Mesendoderm (in vitro differentiated cells): ENCODE results near the gene RGCC.
"Not testable (repeated sequence)": the region's sequence is repeated elsewhere in the genome, so short reads cannot be mapped to it uniquely, and the experiment has no call there.

Source experiments
- DNase-seq: peaks from one replicate; pipeline ENCODE4 v3.0.0; 2013
- H2AK5ac ChIP-seq: 2 replicates; pipeline ENCODE4 v1.6.1; 2013; ENCODE audit warnings: low read length, inconsistent platforms
- H2BK120ac ChIP-seq: 2 replicates; pipeline ENCODE4 v1.6.1; 2013; ENCODE audit warnings: low read depth, mild to moderate bottlenecking, low read length, moderate library complexity, mixed read lengths
- H2BK15ac ChIP-seq: replicated peaks from 2 replicates; pipeline ENCODE4 v1.6.1; 2013; ENCODE audit warnings: low read depth, mild to moderate bottlenecking, moderate library complexity
- H2BK5ac ChIP-seq: 2 replicates; pipeline ENCODE4 v1.6.1; 2013; ENCODE audit warnings: low read length, inconsistent platforms
- H3K18ac ChIP-seq: 2 replicates; pipeline ENCODE4 v1.6.1; 2013; ENCODE audit warnings: mild to moderate bottlenecking, low read length, mixed read lengths
- H3K23ac ChIP-seq: one replicate; pipeline ENCODE4 v1.6.1; 2013; ENCODE audit warnings: low read length
- H3K27ac ChIP-seq: 2 replicates; pipeline ENCODE4 v1.5.1; 2013; ENCODE audit warnings: low read depth, mild to moderate bottlenecking, inconsistent platforms, low read length, moderate library complexity
- H3K27me3 ChIP-seq: 2 replicates; pipeline ENCODE4 v1.6.1; 2013; ENCODE audit warnings: low read length, control low read depth, mild to moderate bottlenecking, inconsistent platforms; ENCODE audit not compliant: insufficient read depth, poor library complexity
- H3K36me3 ChIP-seq: 2 replicates; pipeline ENCODE4 v1.6.1; 2013; ENCODE audit warnings: low read length, inconsistent platforms; ENCODE audit not compliant: control insufficient read depth, insufficient read depth
- H3K4ac ChIP-seq: one replicate; pipeline ENCODE4 v1.6.1; 2013; ENCODE audit warnings: low read depth, mild to moderate bottlenecking, low read length, moderate library complexity
- H3K4me1 ChIP-seq: 2 replicates; pipeline ENCODE4 v1.6.1; 2013; ENCODE audit warnings: low read depth, low read length, inconsistent platforms; ENCODE audit not compliant: control insufficient read depth
- H3K4me2 ChIP-seq: 2 replicates; pipeline ENCODE4 v1.6.1; 2013; ENCODE audit warnings: low read length
- H3K4me3 ChIP-seq: 2 replicates; pipeline ENCODE4 v1.5.1; 2013; ENCODE audit warnings: mild to moderate bottlenecking, low read length
- H3K56ac ChIP-seq: one replicate; pipeline ENCODE4 v1.6.1; 2013; ENCODE audit warnings: low read length
- H3K79me1 ChIP-seq: 2 replicates; pipeline ENCODE4 v1.6.1; 2013; ENCODE audit warnings: low read length, inconsistent platforms
- H3K79me2 ChIP-seq: 2 replicates; pipeline ENCODE4 v1.6.1; 2013; ENCODE audit warnings: mild to moderate bottlenecking, low read length; ENCODE audit not compliant: control insufficient read depth, insufficient read depth
- H3K9ac ChIP-seq: 2 replicates; pipeline ENCODE4 v1.6.1; 2013; ENCODE audit warnings: low read length, inconsistent platforms
- H4K5ac ChIP-seq: one replicate; pipeline ENCODE4 v1.6.1; 2013; ENCODE audit warnings: low read length
- H4K8ac ChIP-seq: one replicate; pipeline ENCODE4 v1.6.1; 2013; ENCODE audit warnings: low read depth, mild to moderate bottlenecking, control low read depth, low read length, moderate library complexity
- WGBS: extraction: QIAGEN DNeasy Blood & Tissue Kit; methylation state at CpG from one replicate; pipeline ENCODE4 v1.1.7; 2013; ENCODE audit warnings: low lambda C conversion rate, missing lambda C conversion rate; ENCODE audit not compliant: insufficient coverage; ENCODE audit errors: extremely low coverage; 5-methylcytosine and 5-hydroxymethylcytosine counted together

The RGCC gene

GRCh38 chr13:41420146-41420545 is 37.2 kb upstream of the RGCC start:
- no peak overlapping the region for H2BK5ac ChIP-seq
- no peaks in the 10 kb centered on the region for H3K36me3 ChIP-seq
- H4K5ac ChIP-seq = no peak overlapping the region
- H3K79me2 ChIP-seq = no peaks in the 10 kb centered on the region
- no peaks in the 10 kb centered on the region for H3K79me1 ChIP-seq
- no peak overlapping the region for H2BK15ac ChIP-seq
- H3K4me3 ChIP-seq = no peak overlapping the region
- H2BK120ac ChIP-seq = no peak overlapping the region
- H4K8ac ChIP-seq = no peak overlapping the region
- H3K27ac ChIP-seq = no peak overlapping the region
- no peak overlapping the region for H2AK5ac ChIP-seq
- no peak overlapping the region for H3K4me2 ChIP-seq
- no peaks in the 10 kb centered on the region for H3K27me3 ChIP-seq
- DNase-seq = no peak
- H3K18ac ChIP-seq = no peak overlapping the region
- no peak overlapping the region for H3K56ac ChIP-seq
- H3K4ac ChIP-seq = no peak overlapping the region
- no peak overlapping the region for H3K23ac ChIP-seq
- H3K9ac ChIP-seq = no peak overlapping the region
- H3K4me1 ChIP-seq = no peaks in the 10 kb centered on the region
- no CpG with 5 or more reads among the region's 4 CpGs for WGBS

DNA sequence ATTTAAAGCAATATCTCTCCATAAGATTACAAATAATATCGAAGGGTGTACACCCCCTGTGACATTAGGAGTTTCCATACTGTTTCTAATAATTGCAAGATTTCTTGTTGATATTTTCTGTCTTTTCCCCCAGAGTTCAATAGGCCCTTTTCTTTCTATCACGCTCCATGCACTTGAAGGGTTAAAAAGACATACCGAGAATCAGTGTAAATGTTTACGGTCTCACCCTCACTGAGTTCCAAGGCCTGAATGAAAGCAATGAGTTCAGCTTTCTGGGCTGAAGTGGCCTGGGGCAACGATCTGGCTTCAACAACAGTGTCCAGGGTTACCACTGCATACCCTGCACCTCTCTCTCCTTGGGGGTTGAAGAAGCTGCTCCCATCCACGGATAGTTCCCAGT is 36.0 kb upstream of the RGCC start:
- not testable (repeated sequence) for H2BK120ac ChIP-seq, H3K27ac ChIP-seq

DNA sequence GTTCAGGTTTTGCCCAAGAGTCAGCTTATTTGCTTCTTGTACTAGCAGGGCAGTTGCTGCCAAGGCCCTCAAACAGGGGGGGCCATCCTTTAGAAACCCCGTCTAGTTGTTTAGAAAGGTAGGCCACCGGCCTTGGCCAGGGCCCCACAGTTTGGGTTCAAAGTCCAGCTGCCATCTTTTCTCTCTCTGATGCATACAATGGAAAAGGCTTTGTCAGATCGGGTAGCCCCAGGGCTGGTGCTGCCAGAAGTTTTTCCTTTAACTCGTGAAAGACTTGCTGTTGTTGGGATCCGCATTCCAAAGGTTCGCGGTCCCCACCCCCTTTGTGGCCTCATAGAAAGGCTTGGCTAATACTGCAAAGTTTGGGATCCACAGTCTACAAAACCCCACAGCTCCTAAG is 35.4 kb upstream of the RGCC start:
- not testable (repeated sequence) for H3K4me3 ChIP-seq
- WGBS = no CpG with 5 or more reads among the region's 7 CpGs

More for the DNA sequence above, 36.0 kb upstream of the RGCC start:
- H3K4ac ChIP-seq, H2BK15ac ChIP-seq, H2AK5ac ChIP-seq, H3K79me1 ChIP-seq, H3K4me1 ChIP-seq, H3K36me3 ChIP-seq, H3K4me3 ChIP-seq, H3K79me2 ChIP-seq, H3K27me3 ChIP-seq, H4K5ac ChIP-seq, H2BK5ac ChIP-seq, H3K23ac ChIP-seq, H4K8ac ChIP-seq, H3K4me2 ChIP-seq, H3K56ac ChIP-seq, H3K18ac ChIP-seq, H3K9ac ChIP-seq: not testable (repeated sequence)
- peak; percentile 27 for DNase-seq
- no CpG with 5 or more reads among the region's 6 CpGs for WGBS

GRCh38 chr13:41423259-41423658 is 34.1 kb upstream of the RGCC start:
- H3K27me3 ChIP-seq, H2BK120ac ChIP-seq, H3K56ac ChIP-seq, H4K8ac ChIP-seq, H3K79me1 ChIP-seq, H2BK5ac ChIP-seq, H3K79me2 ChIP-seq, H3K18ac ChIP-seq, H3K9ac ChIP-seq, H4K5ac ChIP-seq, H2BK15ac ChIP-seq, H3K4me1 ChIP-seq, H3K27ac ChIP-seq, H3K4me3 ChIP-seq, H2AK5ac ChIP-seq, DNase-seq, H3K4ac ChIP-seq, H3K23ac ChIP-seq, H3K4me2 ChIP-seq, H3K36me3 ChIP-seq: not testable (repeated sequence)
- no CpG with 5 or more reads among the region's 13 CpGs for WGBS

More for the DNA sequence above, 35.4 kb upstream of the RGCC start:
- not testable (repeated sequence) for H3K27me3 ChIP-seq, H3K79me2 ChIP-seq, H3K56ac ChIP-seq, H4K8ac ChIP-seq, H3K4ac ChIP-seq, H2BK5ac ChIP-seq, H3K4me2 ChIP-seq, H3K36me3 ChIP-seq, H2BK15ac ChIP-seq, H4K5ac ChIP-seq, H3K4me1 ChIP-seq, H3K27ac ChIP-seq, H2BK120ac ChIP-seq, H2AK5ac ChIP-seq, H3K79me1 ChIP-seq, H3K9ac ChIP-seq, H3K23ac ChIP-seq, H3K18ac ChIP-seq
- peak; percentile 62 for DNase-seq

GRCh38 chr13:41424675-41425074 is 32.7 kb upstream of the RGCC start:
- not testable (repeated sequence) for H2AK5ac ChIP-seq, H3K4ac ChIP-seq, H4K8ac ChIP-seq, DNase-seq, H3K4me3 ChIP-seq, H3K4me1 ChIP-seq, H3K4me2 ChIP-seq, H3K79me1 ChIP-seq, H3K23ac ChIP-seq, H3K79me2 ChIP-seq, H3K56ac ChIP-seq, H3K27ac ChIP-seq, H2BK5ac ChIP-seq, H3K18ac ChIP-seq, H2BK15ac ChIP-seq, H4K5ac ChIP-seq, H3K27me3 ChIP-seq, H2BK120ac ChIP-seq, H3K36me3 ChIP-seq, H3K9ac ChIP-seq
- 100% methylated on average over 3 of the region's 6 CpGs for WGBS

DNA sequence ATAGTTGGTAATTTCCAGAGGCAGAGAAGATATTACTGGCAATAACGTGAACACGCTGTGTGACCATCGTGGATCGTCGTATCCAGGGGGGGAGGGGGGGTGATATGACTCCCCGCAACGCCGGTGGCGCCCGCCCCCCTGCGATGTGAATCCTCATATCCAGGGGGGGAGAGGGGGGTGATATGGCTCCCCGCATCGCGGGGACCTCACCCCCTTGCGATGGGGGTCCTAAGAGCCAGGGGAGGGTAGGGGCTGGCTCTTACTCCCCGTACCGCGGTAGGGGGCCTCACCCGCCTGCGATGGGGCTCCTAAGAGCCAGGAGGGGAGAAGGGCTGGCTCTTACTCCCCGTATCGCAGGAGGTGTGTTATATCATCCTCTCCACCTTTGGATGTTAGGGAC is 31.3 kb upstream of the RGCC start:
- no peak for DNase-seq
- H3K27ac ChIP-seq = no peak overlapping the region
- H3K18ac ChIP-seq = no peak overlapping the region
- H2BK5ac ChIP-seq = no peak overlapping the region
- H3K4me3 ChIP-seq = no peak overlapping the region
- no peaks in the 10 kb centered on the region for H3K4me1 ChIP-seq
- WGBS = no CpG with 5 or more reads among the region's 22 CpGs
- H3K36me3 ChIP-seq = no peaks in the 10 kb centered on the region
- H3K4ac ChIP-seq = no peak overlapping the region
- H2BK120ac ChIP-seq = no peak overlapping the region
- no peak overlapping the region for H3K56ac ChIP-seq
- H4K8ac ChIP-seq = no peak overlapping the region
- H2BK15ac ChIP-seq = no peak overlapping the region
- no peaks in the 10 kb centered on the region for H3K27me3 ChIP-seq
- H3K79me1 ChIP-seq = no peaks in the 10 kb centered on the region
- no peak overlapping the region for H3K4me2 ChIP-seq
- no peak overlapping the region for H3K23ac ChIP-seq
- H4K5ac ChIP-seq = no peak overlapping the region
- H3K9ac ChIP-seq = no peak overlapping the region
- no peak overlapping the region for H2AK5ac ChIP-seq
- H3K79me2 ChIP-seq = no peaks in the 10 kb centered on the region
